HEK293 (cell line): ENCODE measurements around the gene CDKAL1.

Experiments
- CTCF ChIA-PET: fragments of 350-600 bp; formaldehyde crosslinking; extraction: SDS; loops from one replicate; lab custom pipeline; 2021; ENCODE audit warnings: antibody characterized with exemption; lab: Yijun Ruan, JAX
- POLR2A ChIA-PET: fragments of 300-600 bp; formaldehyde crosslinking; extraction: SDS; loops from one replicate; lab custom pipeline; 2020; ENCODE audit warnings: antibody characterized with exemption, inconsistent platforms; lab: Yijun Ruan, JAX
- H3K27ac ChIP-seq: fragments of 200-500 bp; sonication (Bioruptor generic); 2 replicates; pipeline ENCODE4 v1.5.1; 2014; ENCODE audit warnings: low read depth, low read length, control low read depth, inconsistent platforms; ENCODE audit errors: extremely low read depth
- H3K36me3 ChIP-seq, 2 experiments: fragments of 200-500 bp in 1 of 2; sonication (Bioruptor generic) in 1 of 2; 1 replicate in 1 of 2; 2 replicates in 1 of 2; pipeline ENCODE4 v1.5.1; 2014 to 2017; ENCODE audit warnings: inconsistent platforms in 2 of 2, low read length in 2 of 2; ENCODE audit not compliant: control insufficient read depth in 2 of 2, insufficient read depth in 1 of 2
- H3K4me1 ChIP-seq: fragments of 200-500 bp; sonication (Bioruptor generic); 2 replicates; pipeline ENCODE4 v1.5.1; 2014; ENCODE audit warnings: mild to moderate bottlenecking, low read length, inconsistent platforms; ENCODE audit not compliant: control insufficient read depth, insufficient read depth
- H3K4me3 ChIP-seq: 2 replicates; pipeline ENCODE4 v1.5.1; 2011; ENCODE audit warnings: low read depth, mild to moderate bottlenecking, control low read depth, low read length, moderate library complexity
- H3K9me3 ChIP-seq: fragments of 200-500 bp; sonication (Bioruptor generic); 2 replicates; pipeline ENCODE4 v1.5.1; 2014; ENCODE audit warnings: low read depth, low read length, inconsistent platforms; ENCODE audit not compliant: control insufficient read depth, insufficient read depth
- CTCF ChIP-seq: fragments of 450-650 bp; formaldehyde crosslinking; IDR thresholded peaks from 2 replicates; pipeline ENCODE4 v1.5.1; 2016; ENCODE audit warnings: missing biosample characterization, missing genetic modification characterization
- KLF9 ChIP-seq: fragments of 450-650 bp; formaldehyde crosslinking; IDR thresholded peaks from 2 replicates; pipeline ENCODE4 v1.5.1; 2016; ENCODE audit warnings: missing biosample characterization, missing genetic modification characterization, low read depth
- MEIS1 ChIP-seq: sonication (generic); formaldehyde crosslinking; IDR thresholded peaks from 2 replicates; pipeline ENCODE4 v1.8.1; 2022; ENCODE audit warnings: missing genetic modification reagents, mild to moderate bottlenecking, borderline replicate concordance
- PATZ1 ChIP-seq: fragments of 450-650 bp; formaldehyde crosslinking; IDR thresholded peaks from 2 replicates; pipeline ENCODE4 v1.5.1; 2016; ENCODE audit warnings: missing biosample characterization, missing genetic modification characterization
- SETDB1 ChIP-seq: IDR thresholded peaks from one replicate; pipeline ENCODE4 v1.6.1; 2017; ENCODE audit warnings: mild to moderate bottlenecking, low read length, moderate library complexity, mixed read lengths; ENCODE audit not compliant: insufficient read length
- ZBTB20 ChIP-seq: fragments of 450-650 bp; formaldehyde crosslinking; IDR thresholded peaks from 2 replicates; pipeline ENCODE4 v1.5.1; 2016; ENCODE audit warnings: missing biosample characterization, missing genetic modification characterization
- ZBTB49 ChIP-seq: fragments of 450-650 bp; formaldehyde crosslinking; IDR thresholded peaks from 2 replicates; pipeline ENCODE4 v1.5.1; 2016; ENCODE audit warnings: missing biosample characterization, missing genetic modification characterization, low read depth
- ZNF132 ChIP-seq: fragments of 450-650 bp; formaldehyde crosslinking; IDR thresholded peaks from 2 replicates; pipeline ENCODE4 v1.5.1; 2017; ENCODE audit warnings: missing biosample characterization, missing genetic modification characterization, borderline replicate concordance
- ZNF138 ChIP-seq: fragments of 450-650 bp; formaldehyde crosslinking; IDR thresholded peaks from 2 replicates; pipeline ENCODE4 v1.5.1; 2016; ENCODE audit warnings: missing biosample characterization, missing genetic modification characterization, borderline replicate concordance
- ZNF335 ChIP-seq: fragments of 450-650 bp; formaldehyde crosslinking; conservative IDR thresholded peaks from 2 replicates; pipeline ENCODE4 v1.5.1; 2016; ENCODE audit warnings: missing biosample characterization, missing genetic modification characterization
- ZNF341 ChIP-seq: fragments of 450-650 bp; formaldehyde crosslinking; IDR thresholded peaks from 2 replicates; pipeline ENCODE4; 2016; ENCODE audit warnings: low read depth, missing biosample characterization, missing genetic modification characterization
- ZNF423 ChIP-seq: fragments of 450-650 bp; formaldehyde crosslinking; IDR thresholded peaks from 2 replicates; pipeline ENCODE4 v1.5.1; 2016; ENCODE audit warnings: missing biosample characterization, missing genetic modification characterization
- ZNF513 ChIP-seq: fragments of 450-650 bp; IDR thresholded peaks from 2 replicates; pipeline ENCODE4 v1.5.1; 2018; ENCODE audit warnings: missing biosample characterization, missing genetic modification characterization
- ZNF529 ChIP-seq: fragments of 450-650 bp; formaldehyde crosslinking; IDR thresholded peaks from 2 replicates; pipeline ENCODE4 v1.5.1; 2017; ENCODE audit warnings: missing genetic modification characterization, missing biosample characterization; ENCODE audit not compliant: insufficient replicate concordance
- ZNF558 ChIP-seq: fragments of 450-650 bp; formaldehyde crosslinking; IDR thresholded peaks from 2 replicates; pipeline ENCODE4 v1.5.1; 2016; ENCODE audit warnings: missing biosample characterization, missing genetic modification characterization
- ZNF560 ChIP-seq: fragments of 450-650 bp; formaldehyde crosslinking; IDR thresholded peaks from 2 replicates; pipeline ENCODE4 v1.5.1; 2017; ENCODE audit warnings: missing biosample characterization, missing genetic modification characterization, borderline replicate concordance
- ZNF585B ChIP-seq: fragments of 450-650 bp; formaldehyde crosslinking; IDR thresholded peaks from 2 replicates; pipeline ENCODE4 v1.5.1; 2016; ENCODE audit warnings: missing biosample characterization, missing genetic modification characterization
- ZNF600 ChIP-seq: fragments of 450-650 bp; formaldehyde crosslinking; IDR thresholded peaks from 2 replicates; pipeline ENCODE4 v1.5.1; 2016; ENCODE audit warnings: missing biosample characterization, missing genetic modification characterization
- ZNF768 ChIP-seq: fragments of 450-650 bp; formaldehyde crosslinking; IDR thresholded peaks from 2 replicates; pipeline ENCODE4 v1.5.1; 2018; ENCODE audit warnings: missing biosample characterization, mild to moderate bottlenecking, missing genetic modification characterization
- ZSCAN30 ChIP-seq: fragments of 450-650 bp; IDR thresholded peaks from 2 replicates; pipeline ENCODE4 v1.5.1; 2018; ENCODE audit warnings: missing biosample characterization, mild to moderate bottlenecking, missing genetic modification characterization, moderate library complexity

Gene CDKAL1

GRCh38 chr6:21214738-21215448, 680.6 kb downstream of the CDKAL1 start (continued):
- no peak for TF ChIP-seq ZNF529 (tag by site-specific recombination)
- TF ChIP-seq MEIS1 (CRISPR knock-in tag), result no peak
- no peak for TF ChIP-seq ZNF138 (tag by site-specific recombination)
- TF ChIP-seq ZBTB49, result no peak
- TF ChIP-seq ZNF558 (tag by site-specific recombination), result no peak

GRCh38 chr6:21219241-21219640, 685.0 kb downstream of the CDKAL1 start:
- ChIA-PET CTCF (no interaction called here), POLR2A (no interaction called here)
- no peak overlapping the region for H3K27ac ChIP-seq
- TF ChIP-seq ZNF585B (tag by site-specific recombination), result no peak
- no peak for TF ChIP-seq ZNF560 (tag by site-specific recombination)
- TF ChIP-seq ZNF513 (tag by site-specific recombination), result no peak
- no peak for TF ChIP-seq PATZ1 (tag by site-specific recombination)
- TF ChIP-seq ZNF768, result no peak
- TF ChIP-seq SETDB1, result no peak
- no peak for TF ChIP-seq ZNF132
- TF ChIP-seq ZSCAN30, result no peak
- TF ChIP-seq ZNF341 (tag by site-specific recombination), result no peak
- no peak for TF ChIP-seq CTCF (tag by site-specific recombination)
- no peak for TF ChIP-seq ZNF423
- no peaks in the 10 kb centered on the region for H3K4me1 ChIP-seq
- no peak overlapping the region for H3K4me3 ChIP-seq
- no peaks in the 10 kb centered on the region for H3K9me3 ChIP-seq
- no peaks in the 10 kb centered on the region for H3K36me3 ChIP-seq

GRCh38 chr6:21219856-21220255, 685.6 kb downstream of the CDKAL1 start:
- no peak for TF ChIP-seq ZBTB20 (tag by site-specific recombination)
- no peak for TF ChIP-seq ZNF768
- no peak for TF ChIP-seq ZNF600 (tag by site-specific recombination)
- TF ChIP-seq KLF9, result no peak
- no peak for TF ChIP-seq ZNF335 (tag by site-specific recombination)
- H3K9me3 ChIP-seq, result no peaks in the 10 kb centered on the region
- no peaks in the 10 kb centered on the region for H3K4me1 ChIP-seq
- H3K36me3 ChIP-seq, result no peaks in the 10 kb centered on the region
- no peak overlapping the region for H3K27ac ChIP-seq
- ChIA-PET CTCF (no interaction called here), POLR2A (no interaction called here)
- H3K4me3 ChIP-seq, result no peak overlapping the region
